GM21529 (cell line): ENCODE results near the gene GRIK3.
"Not testable (repeated sequence)": the region's sequence is repeated elsewhere in the genome, so short reads cannot be mapped to it uniquely, and the experiment has no call there.

Experiments
- ATAC-seq: cut with Tn5 transposase; IDR thresholded peaks from one replicate; pipeline ENCODE4 v1.9.1; 2021; ENCODE audit not compliant: unreplicated experiment

GRIK3 gene

DNA sequence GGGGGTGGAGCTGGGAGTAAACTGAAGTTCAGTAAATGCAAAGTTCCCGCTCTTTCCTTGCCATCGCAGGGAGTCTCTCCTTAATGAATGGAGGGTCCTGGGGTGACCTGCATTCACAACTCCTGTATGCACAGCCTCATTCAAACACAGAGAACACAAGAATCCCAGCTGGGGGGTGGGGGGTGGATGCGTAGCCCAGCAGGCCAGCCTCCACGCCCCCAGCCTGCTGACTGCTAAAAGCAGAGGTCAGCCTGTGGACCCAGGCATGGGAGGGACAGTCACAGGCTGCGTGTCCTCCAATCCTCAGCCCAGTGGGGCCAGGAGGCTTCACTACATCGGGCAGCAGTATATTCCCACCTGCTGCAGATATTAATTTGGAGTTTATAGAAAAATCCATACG lies 263.1 kb downstream of the GRIK3 start:
- ATAC-seq = no peak

- no peak for ATAC-seq
Observed at GRCh38 chr1:36769886-36770830, 264.2 kb downstream of the GRIK3 start.

DNA sequence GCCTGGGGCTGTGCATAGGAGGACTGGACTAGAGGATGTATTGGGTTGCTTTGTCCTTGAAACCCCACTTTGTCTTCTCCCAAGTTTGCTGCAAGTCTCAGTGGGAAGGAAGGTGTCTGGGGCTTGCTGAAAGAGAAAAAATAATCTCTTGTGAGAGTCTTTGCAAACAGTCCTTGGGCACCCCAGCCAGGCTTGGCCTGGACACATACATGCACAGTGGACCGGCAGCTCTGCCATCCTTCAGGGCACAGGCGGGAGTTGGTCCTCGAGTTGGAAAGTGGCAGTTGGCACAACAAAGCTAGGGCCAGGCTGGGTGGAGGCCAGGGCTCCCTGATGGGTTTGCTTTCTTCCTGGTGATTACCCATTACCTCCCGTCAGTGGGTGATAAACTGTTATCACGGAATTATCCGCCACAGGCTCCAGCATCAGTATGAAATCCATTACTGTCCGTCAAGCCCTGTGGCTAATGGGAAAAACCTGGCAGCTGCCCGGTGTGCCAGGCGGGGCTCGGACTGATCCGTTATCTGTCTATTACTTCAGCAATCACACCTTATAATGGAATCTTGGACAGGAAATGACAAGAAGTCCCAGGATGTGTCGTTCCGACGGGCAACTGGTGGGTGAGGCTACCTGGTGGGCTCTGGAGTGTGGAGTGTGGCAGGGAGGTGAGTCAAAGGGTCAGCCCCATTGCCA lies 265.7 kb downstream of the GRIK3 start:
- ATAC-seq = no peak

DNA sequence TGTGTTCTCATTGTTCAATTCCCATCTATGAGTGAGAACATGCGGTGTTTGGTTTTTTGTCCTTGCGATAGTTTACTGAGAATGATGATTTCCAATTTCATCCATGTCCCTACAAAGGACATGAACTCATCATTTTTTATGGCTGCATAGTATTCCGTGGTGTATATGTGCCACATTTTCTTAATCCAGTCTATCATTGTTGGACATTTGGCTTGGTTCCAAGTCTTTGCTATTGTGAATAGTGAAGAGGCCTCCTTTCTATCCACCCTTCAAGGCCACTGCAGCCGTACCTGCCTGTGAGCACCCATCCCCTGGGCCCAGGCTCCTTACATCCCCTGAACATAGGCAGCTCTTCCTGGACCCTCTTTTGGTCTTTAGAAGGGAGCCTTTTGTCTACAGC lies 266.9 kb downstream of the GRIK3 start:
- not testable (repeated sequence) for ATAC-seq

- no peak for ATAC-seq
Observed at GRCh38 chr1:36766481-36766880, 267.8 kb downstream of the GRIK3 start.

- no peak for ATAC-seq
Observed at GRCh38 chr1:36765785-36766300, 268.5 kb downstream of the GRIK3 start.

DNA sequence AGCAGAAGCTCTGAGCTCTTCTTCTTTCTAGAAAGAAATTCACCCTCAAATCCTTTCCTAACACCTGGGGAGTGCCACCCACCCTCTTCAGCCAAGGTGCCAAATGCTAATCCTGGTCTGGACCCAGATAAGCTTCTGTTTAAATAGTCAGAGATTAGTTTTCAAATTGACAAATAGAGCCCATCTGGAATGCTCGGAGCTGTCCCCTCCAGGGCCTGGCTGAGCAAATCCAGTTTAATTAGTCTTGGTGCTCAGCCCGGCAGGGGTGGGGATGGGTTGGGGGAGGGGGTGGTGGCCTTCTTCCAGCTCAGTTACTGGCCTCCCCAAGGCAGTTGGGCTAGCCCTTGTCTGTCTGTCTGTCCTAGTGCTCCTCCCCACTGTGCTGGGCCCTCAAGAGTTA lies 269.5 kb downstream of the GRIK3 start:
- ATAC-seq = no peak

DNA sequence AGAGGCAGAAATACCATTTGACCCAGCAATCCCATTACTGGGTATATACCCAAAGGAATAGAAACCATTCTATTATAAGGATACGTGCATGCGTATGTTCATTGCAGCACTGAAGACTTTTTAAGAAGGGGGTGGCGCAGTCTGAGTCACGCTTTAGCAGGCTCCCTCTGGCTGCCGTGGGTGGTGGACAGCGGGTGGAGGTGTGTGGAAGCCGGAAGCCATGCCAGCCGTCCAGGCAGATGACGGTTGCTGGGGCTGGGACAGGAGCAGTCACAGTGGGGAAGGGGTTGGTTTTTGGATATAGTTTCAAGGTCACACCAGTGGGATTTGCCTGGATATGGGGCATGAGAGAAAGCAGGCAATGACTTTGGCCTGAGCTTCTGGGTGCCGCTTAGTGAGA lies 270.5 kb downstream of the GRIK3 start:
- ATAC-seq = no peak

DNA sequence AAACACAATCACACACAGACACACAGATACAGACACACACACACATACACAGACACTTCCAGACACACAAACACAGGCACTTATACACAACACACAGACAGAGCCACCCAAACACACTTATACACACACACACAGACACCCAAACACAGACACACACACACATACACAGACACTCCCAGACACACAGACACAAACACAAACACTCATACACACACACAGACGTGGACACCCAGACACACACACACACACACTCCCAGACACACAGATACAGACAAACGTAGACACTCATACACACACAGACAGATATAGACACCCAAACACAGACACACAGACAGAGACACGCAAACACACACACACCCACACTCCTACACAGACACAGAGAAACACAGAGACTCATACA lies 272.1 kb downstream of the GRIK3 start:
- ATAC-seq = no peak

DNA sequence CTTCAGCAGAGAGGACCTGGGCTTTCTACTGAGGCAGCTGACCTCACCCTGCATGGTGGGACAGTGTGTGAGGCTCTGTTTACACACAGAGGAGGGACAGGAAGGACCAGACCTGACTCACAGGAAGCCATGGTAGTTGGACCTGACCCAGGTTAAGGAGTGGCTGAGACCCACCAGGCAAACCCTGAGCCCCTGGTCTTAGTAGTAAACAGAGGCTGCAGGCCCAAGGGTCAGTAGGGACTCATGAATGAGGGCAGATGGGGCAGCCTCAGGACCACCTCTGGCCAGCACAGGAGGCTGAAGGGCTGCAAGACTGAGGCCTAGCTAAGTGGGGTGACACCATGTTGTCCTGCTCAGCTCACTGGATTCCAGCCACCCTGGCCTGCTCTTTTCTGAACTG lies 273.2 kb downstream of the GRIK3 start:
- ATAC-seq = no peak

GRCh38 chr1:36760081-36760480 lies 274.2 kb downstream of the GRIK3 start:
- no peak for ATAC-seq

- no peak for ATAC-seq
Observed at GRCh38 chr1:36759355-36759754, 275.0 kb downstream of the GRIK3 start.

DNA sequence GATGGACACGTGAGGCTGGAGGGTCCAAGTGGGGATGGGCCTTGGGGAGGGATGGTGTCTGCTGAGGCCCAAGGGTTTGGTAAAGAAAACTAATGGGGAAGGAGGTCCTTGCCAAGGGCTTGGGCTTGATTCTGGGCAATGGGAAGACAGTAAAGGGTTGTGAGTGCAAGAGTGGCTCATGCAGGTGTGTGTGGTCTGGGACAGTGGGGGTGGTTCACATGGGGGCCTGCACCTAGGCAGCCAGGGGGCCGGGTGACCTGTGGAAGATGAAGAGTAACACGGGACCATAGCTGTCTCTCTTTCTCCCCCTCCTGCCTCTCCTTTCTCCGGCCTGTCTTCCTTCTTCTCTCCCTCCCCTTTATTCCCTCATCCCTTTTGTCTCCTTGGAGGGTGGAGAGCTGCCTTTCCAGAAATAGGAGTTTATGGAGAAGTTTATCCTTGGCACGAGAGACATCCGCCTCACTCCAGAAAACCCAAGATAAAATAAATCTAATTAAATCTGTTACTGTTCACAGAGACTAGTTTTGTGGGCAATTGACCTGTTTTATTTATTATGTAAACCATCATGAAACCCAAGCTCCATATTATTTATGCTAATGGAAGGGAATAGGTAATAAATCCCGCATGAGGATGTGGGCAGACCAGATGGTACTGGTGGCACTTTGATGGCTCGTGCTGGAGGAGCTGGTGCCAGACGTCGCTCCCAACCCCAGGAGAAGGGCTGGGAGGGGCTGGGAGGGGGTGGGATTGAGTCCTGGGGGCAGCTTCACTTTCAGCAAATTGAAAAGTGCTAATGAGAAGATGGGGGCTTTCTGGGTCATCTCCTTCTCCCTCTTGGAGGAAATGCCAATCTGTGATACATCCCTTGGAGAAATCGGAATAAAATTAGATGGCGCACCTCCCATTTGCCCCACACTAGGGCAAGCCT lies 278.7 kb downstream of the GRIK3 start:
- no peak for ATAC-seq

GRCh38 chr1:36754366-36754765 lies 279.9 kb downstream of the GRIK3 start:
- ATAC-seq = no peak

DNA sequence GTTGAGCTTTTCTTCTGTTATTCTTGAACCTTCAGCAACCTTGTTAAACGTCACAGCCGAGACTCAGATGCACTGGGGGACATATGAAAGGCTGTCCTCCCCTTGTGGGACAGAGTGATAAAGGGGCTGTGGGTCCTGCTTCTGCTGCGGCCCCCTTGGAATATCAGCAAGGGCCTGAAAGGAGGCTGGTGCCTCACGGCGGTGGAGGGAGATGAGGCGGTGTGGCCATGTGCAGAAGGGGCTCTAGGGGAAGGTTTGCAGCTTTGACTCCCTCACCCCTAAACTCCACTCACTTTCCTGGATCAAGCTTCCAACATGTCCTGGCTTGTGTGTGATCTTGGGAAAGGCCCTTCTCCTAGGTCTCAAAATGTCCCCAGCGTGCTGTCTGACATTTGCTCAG lies 280.9 kb downstream of the GRIK3 start:
- no peak for ATAC-seq

DNA sequence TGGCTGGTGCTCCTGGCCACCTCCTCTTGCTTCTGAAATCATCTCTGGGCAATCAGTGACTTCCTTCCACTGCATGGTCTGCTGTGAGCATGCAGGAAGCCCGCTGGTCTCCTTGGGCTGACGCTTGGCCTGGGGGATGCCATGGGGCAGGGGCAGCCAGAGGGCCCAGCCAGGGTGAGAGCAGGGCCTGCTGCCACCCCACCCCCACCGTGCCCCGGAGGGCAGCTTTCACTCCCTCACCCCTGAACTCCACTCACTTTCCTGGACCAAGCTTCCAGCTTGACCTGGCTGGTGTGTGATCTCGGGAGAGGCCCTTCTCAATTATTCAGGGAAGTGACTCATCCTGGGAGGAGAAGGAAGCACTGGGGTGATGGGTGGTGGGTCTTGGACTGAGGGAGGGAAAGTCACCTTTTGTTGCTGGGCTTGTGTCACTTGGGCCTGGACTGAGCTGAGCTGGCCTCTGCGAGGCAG lies 281.4 kb downstream of the GRIK3 start:
- no peak for ATAC-seq

- ATAC-seq = no peak
Observed at GRCh38 chr1:36752431-36752830, 281.9 kb downstream of the GRIK3 start.

DNA sequence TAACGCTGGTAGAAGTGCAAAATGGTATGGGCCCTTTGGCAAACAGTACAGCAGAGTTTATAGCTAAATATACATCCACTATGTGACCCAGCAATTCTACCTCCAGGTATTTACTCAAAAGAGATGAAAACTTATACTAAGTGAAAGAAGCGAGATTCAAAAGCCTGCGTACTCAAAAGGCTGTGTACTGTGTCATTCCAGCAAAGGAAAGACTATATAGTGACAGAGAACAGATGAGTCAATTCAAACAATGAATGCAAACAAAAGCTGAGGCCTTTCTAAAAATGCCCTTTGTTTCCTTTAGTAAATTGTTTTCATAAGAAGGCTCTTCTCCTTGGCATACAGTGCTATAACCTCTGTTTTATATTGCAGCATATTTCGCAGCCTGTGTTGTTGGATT lies 282.8 kb downstream of the GRIK3 start:
- no peak for ATAC-seq

DNA sequence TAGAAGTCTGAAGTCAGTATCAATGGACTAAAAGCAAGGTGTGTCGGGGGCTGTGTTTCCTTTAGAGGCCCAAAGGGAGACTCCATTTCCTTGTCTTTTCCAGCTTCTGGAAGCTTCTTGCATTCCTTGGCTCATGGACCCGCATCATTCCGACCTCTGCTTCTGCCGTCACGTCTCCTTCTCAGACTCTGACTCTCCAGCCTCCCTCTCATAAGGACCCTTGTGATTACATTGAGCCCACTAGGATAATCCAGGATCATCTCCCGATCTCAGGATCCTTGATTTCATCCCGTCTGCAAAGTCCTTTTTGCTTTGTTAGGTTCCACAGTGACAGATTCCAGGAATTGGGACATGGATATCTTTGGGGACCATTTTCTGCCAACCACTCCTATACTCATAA lies 285.8 kb downstream of the GRIK3 start:
- ATAC-seq = no peak
